Neuron (in vitro differentiated cells): ENCODE data around the gene ATP1A2.
A peak's percentile ranks its signal among the peaks of the same experiment; 100 is the strongest.

ENCODE experiments used
- H2AFZ ChIP-seq: one replicate; pipeline ENCODE4 v1.6.1; 2013; ENCODE audit warnings: low read depth, mild to moderate bottlenecking, inconsistent platforms, low read length, moderate library complexity
- H3K27me3 ChIP-seq: one replicate; pipeline ENCODE4 v1.6.1; 2013; ENCODE audit warnings: low read length; ENCODE audit not compliant: insufficient read depth
- H3K36me3 ChIP-seq: one replicate; pipeline ENCODE4 v1.6.1; 2013; ENCODE audit warnings: low read length; ENCODE audit not compliant: insufficient read depth
- H3K4me1 ChIP-seq: one replicate; pipeline ENCODE4 v1.6.1; 2013; ENCODE audit warnings: low read length; ENCODE audit not compliant: insufficient read depth
- H3K4me3 ChIP-seq: 2 replicates; pipeline ENCODE4 v1.5.1; 2013; ENCODE audit warnings: mild to moderate bottlenecking, low read length, moderate library complexity
- H3K9me3 ChIP-seq: one replicate; pipeline ENCODE4 v1.6.1; 2013; ENCODE audit warnings: low read length

Gene ATP1A2

DNA sequence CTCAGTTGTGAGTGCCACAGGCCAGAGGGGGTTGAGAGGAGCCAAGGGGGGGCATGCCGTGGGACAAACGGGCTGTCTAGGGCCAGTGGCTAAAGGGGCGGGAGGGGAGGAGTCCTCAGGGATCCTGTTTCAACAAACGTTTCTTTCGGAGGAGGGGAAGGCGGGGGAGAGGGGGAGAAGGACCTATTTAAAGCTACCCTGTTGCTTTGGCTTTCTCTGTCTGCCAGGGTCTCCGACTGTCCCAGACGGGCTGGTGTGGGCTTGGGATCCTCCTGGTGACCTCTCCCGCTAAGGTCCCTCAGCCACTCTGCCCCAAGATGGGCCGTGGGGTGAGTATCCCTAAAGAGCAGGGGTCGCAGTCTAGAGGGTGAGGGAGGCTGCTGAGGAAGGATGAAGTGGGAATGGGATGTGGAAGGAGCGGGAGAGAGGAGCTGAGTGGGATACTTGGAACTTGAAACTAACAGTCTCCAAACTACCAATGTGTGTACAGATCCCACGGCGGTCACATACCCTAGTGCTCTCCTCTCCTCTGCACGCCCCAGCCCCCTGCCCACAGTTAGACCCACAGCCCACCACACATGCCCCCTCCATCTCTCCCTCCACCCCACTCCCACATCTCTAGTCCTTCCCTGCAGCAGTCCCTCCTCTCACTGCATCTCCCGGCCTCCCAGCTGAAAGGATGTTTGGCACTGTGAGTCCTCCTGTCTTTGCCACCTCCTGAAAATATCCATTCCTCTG, at the start of gene ATP1A2:
TSS of gene ATP1A2 (plus strand) at position 215 of the 738 bp plus-strand sequence. CDS start at position 318, 103 bp downstream.
- Histone ChIP-seq H3K36me3 (no peaks in the 10 kb centered on the region), H3K4me1 (peaks cover 14% of the 10 kb centered on the region), H3K9me3 (no peaks in the 10 kb centered on the region), H3K4me3 (no peak within 1 kb of the TSS), H2AFZ (no peak within 1 kb of the TSS), H3K27me3 (no peaks in the 10 kb centered on the region)

GRCh38 chr1:160066829-160067745, 48.5 kb upstream of the ATP1A2 start:
- Histone ChIP-seq H3K4me3 (no peak overlapping the region), H3K4me1 (peaks cover 46% of the 10 kb centered on the region), H3K27me3 (peaks cover 61% of the 10 kb centered on the region), H3K36me3 (no peaks in the 10 kb centered on the region), H3K9me3 (no peaks in the 10 kb centered on the region), H2AFZ (no peak overlapping the region)

DNA sequence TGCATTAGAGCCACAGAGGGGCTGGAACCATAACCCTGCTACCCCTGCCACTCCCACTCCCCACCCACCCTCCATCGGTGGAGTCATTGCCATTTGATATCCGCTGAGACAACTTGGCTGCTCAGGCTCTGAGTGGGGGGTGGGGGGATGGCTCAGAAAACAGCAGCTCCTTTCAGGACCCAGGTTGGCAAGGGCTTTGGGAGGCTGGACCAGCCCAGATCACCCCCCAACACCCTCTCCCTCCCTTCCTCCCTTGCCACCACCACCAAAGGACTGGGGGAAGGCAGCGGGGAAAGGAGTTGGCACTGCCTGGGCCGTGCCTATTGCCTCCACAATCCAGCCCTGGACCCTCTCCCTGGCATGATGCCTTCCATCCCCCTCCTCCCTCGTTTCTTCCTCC, 47.3 kb upstream of the ATP1A2 start:
- Histone ChIP-seq H2AFZ (no peak overlapping the region), H3K9me3 (no peaks in the 10 kb centered on the region), H3K27me3 (peaks cover 64% of the 10 kb centered on the region), H3K36me3 (no peaks in the 10 kb centered on the region), H3K4me1 (peaks cover 34% of the 10 kb centered on the region), H3K4me3 (no peak overlapping the region)

GRCh38 chr1:160069460-160070231, 45.9 kb upstream of the ATP1A2 start, which contains the start of gene KCNJ10:
Gene KCNJ10, minus strand, starts transcription at chr1:160070160. Its CDS starts 27,628 bp downstream, at chr1:160042532.
- no peaks in the 10 kb centered on the region for H3K36me3 ChIP-seq
- H3K9me3 ChIP-seq: no peaks in the 10 kb centered on the region
- peaks cover 22% of the 10 kb centered on the region for H3K4me1 ChIP-seq
- peaks cover 74% of the 10 kb centered on the region for H3K27me3 ChIP-seq
- peak within 1 kb of the TSS; percentile 74 for H2AFZ ChIP-seq
- H3K4me3 ChIP-seq: peak within 1 kb of the TSS; percentile 65

- H3K9me3 ChIP-seq: no peaks in the 10 kb centered on the region
- peak overlapping the region; percentile 74 for H2AFZ ChIP-seq
- peak overlapping the region; percentile 65 for H3K4me3 ChIP-seq
- peaks cover 75% of the 10 kb centered on the region for H3K27me3 ChIP-seq
- H3K36me3 ChIP-seq: no peaks in the 10 kb centered on the region
- H3K4me1 ChIP-seq: peaks cover 14% of the 10 kb centered on the region
Measured at GRCh38 chr1:160070243-160071163, 45.1 kb upstream of the ATP1A2 start.

GRCh38 chr1:160071289-160071688, 44.3 kb upstream of the ATP1A2 start:
- Histone ChIP-seq H2AFZ (no peak overlapping the region), H3K9me3 (no peaks in the 10 kb centered on the region), H3K4me3 (no peak overlapping the region), H3K27me3 (peaks cover 75% of the 10 kb centered on the region), H3K4me1 (peaks cover 14% of the 10 kb centered on the region), H3K36me3 (no peaks in the 10 kb centered on the region)

DNA sequence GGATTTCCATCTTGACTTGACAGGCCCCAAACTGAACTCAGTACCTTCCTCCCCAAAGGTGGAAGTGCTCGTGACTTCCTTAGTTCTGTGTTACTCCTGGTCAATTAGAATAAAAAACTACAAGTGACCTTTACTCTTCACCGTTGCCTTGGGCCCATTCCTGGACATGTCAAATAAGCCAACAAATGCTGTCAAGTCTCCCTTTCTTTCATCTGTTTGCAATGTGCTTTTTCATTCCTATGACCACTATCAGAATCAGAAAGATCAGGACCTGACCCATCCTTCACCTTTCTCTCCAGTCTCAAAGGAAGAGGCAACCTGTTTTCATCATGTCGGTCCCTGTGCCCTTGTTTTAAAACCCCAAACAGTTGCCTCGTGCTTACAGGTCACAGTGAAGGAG, 40.7 kb upstream of the ATP1A2 start:
- Histone ChIP-seq H3K27me3 (peaks cover 47% of the 10 kb centered on the region), H3K4me3 (no peak overlapping the region), H2AFZ (no peak overlapping the region), H3K36me3 (no peaks in the 10 kb centered on the region), H3K4me1 (peaks cover 6% of the 10 kb centered on the region), H3K9me3 (no peaks in the 10 kb centered on the region)

GRCh38 chr1:160075836-160076235, 39.7 kb upstream of the ATP1A2 start:
- Histone ChIP-seq H2AFZ (no peak overlapping the region), H3K9me3 (no peaks in the 10 kb centered on the region), H3K27me3 (peaks cover 46% of the 10 kb centered on the region)

GRCh38 chr1:160076295-160076694, 39.3 kb upstream of the ATP1A2 start:
- peaks cover 43% of the 10 kb centered on the region for H3K27me3 ChIP-seq
- H3K36me3 ChIP-seq: no peaks in the 10 kb centered on the region
- no peaks in the 10 kb centered on the region for H3K9me3 ChIP-seq
- no peak overlapping the region for H2AFZ ChIP-seq
- H3K4me3 ChIP-seq: no peak overlapping the region
- H3K4me1 ChIP-seq: peaks cover 5% of the 10 kb centered on the region

More at GRCh38 chr1:160075836-160076235, 39.7 kb upstream of the ATP1A2 start:
- H3K4me1 ChIP-seq: peaks cover under 1% of the 10 kb centered on the region
- H3K4me3 ChIP-seq: no peak overlapping the region
- H3K36me3 ChIP-seq: no peaks in the 10 kb centered on the region

DNA sequence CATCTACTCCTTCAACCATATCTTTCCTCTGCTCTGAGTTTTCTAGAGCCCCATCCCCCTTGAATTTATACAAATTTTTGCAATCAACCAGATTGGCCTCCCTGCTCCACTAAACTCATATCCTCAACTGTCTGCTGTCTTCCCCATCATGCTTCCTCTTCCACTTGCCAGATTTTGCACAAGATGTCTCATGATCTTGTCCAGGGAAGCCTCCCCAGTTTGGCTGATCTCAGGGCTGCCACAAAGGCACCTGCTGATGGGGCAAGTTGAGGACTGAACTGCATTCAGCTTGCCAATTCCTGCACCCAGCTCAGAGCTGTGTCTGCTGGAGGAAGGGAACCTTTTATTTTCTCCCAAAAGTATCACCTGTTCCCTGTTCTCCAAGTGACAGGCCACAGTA, 38.1 kb upstream of the ATP1A2 start:
- H3K9me3 ChIP-seq: no peaks in the 10 kb centered on the region
- no peaks in the 10 kb centered on the region for H3K36me3 ChIP-seq
- no peak overlapping the region for H2AFZ ChIP-seq
- H3K4me1 ChIP-seq: peaks cover 10% of the 10 kb centered on the region
- no peak overlapping the region for H3K4me3 ChIP-seq
- H3K27me3 ChIP-seq: peaks cover 34% of the 10 kb centered on the region

DNA sequence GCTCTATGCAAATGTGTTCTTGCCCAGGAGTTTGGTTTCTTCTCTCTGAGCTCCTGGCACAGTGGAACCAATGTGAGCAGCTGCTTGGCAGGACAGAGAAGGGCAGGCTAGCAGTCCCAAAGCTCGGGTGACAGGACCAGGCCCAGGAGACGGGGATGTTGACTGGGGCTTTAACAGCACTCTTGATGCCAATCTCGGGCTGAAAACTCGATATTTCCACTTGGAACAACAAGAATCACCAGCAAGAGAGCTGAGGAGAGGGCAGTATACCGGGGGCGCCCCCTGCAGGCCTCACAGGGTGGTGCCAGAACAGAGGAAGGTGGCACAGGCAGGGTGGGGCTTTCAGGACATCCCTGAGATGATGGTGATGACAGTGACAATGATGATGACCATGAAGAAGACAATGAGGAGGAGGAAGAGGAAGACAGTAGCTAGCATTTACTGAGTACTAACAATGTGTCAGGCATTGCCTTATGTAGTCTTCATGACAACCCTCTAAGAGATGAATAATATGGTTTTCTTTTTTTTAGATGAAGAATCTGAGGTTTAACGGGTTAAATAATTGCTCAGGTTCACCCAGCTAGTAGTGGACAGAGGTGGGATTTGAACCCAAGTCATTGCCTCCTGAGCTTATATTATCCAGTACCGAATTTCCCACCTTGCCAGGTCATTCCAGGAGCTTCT, 36.9 kb upstream of the ATP1A2 start:
- Histone ChIP-seq H3K27me3 (peaks cover 39% of the 10 kb centered on the region), H3K9me3 (no peaks in the 10 kb centered on the region), H2AFZ (no peak overlapping the region), H3K4me1 (peaks cover 10% of the 10 kb centered on the region), H3K4me3 (no peak overlapping the region), H3K36me3 (no peaks in the 10 kb centered on the region)
